NCI-H82 (cell line): ENCODE data around the gene MOBP.

Experiments
- DNase-seq: peaks from one replicate; lab custom pipeline; 2025; lab: John Stamatoyannopoulos, UW

Gene MOBP, protein sequence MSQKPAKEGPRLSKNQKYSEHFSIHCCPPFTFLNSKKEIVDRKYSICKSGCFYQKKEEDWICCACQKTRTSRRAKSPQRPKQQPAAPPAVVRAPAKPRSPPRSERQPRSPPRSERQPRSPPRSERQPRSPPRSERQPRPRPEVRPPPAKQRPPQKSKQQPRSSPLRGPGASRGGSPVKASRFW

DNA sequence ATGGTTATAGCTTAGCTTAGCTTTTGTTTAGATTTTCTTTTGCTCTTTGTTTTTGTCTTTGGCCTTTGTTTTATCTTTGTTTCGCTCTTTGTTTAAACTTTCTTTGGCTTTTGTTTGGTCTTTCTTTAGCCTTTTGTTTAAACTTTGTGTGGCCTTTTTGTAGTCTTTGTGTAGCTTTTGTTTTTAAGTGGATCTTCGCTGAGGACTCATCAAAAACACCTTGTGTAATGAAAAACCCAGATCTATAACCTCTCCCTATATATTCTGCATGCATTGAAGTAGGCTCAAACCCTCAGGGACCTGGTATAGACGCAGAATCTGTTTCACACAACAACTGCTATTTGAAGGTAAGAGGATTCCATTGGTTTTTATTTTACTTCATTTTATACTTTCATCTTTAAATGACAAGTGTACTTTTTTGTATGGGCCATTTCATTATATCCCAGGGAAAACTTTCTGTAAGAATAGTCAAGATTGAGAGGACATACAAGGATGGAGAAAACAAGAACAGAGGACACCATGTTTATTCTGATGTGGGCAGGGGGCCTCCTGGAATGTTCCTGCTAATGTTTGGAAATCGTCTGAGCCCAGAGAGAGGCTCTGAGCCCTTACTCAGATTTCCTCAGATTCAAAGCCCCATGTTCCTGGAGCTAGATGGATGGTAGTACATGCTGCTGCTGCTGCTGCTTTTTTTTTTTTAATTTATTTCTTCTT, at the start of gene MOBP:
Gene MOBP, plus strand, starts transcription at position 287 of the 714 bp plus-strand sequence. CDS start 34,390 bp downstream, outside the sequence.
- DNase-seq, result no peak

DNA sequence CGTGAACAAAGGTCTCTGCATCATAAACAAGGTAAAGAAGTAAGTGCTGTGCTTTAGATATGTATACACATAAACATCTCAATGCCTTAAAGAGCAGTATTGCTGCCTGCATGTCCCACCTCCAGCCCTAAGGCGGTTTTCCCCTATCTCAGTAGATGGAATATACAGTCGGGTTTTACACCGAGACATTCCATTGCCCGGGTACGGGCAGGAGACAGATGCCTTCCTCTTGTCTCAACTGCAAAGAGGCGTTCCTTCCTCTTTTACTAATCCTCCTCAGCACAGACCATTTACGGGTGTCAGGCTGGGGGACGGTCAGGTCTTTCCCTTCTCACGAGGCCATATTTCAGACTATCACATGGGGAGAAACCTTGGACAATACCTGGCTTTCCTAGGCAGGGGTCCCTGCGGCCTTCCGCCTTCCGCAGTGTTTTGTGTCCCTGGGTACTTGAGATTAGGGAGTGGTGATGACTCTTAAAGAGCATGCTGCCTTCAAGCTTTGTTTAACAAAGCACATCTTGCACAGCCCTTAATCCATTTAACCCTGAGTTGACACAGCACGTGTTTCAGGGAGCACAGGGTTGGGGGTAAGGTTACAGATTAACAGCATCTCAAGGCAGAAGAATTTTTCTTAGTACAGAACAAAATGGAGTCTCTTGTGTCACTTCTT, 48.8 kb upstream of the MOBP start:
- DNase-seq, result peak; percentile 74

DNA sequence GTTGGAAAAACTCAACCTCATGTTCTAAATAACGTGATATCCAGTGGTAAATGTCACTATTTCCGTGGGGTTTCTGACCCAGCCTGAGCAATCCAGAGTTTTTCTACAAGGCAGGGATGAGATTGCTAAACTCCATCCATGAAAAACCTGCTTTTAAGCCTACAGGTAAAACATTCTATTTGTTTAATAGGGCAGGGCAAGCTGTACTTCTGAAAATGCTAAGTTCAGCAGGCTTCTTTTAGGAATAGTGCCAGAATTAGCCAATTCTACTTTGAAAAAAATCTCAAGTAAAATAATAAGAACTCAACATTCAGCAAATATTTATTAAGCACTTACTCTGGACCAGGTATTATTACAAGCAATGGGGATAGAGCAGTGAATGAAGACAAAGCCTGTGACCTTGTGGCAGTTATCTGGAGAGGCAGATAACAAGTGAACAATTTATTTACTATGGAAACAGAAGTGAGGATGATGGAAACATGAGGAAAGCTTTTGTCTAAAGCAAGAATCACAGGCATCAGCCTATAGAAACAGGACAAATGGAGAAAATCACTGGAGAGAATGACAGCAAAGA, 47.7 kb upstream of the MOBP start:
- no peak for DNase-seq

DNA sequence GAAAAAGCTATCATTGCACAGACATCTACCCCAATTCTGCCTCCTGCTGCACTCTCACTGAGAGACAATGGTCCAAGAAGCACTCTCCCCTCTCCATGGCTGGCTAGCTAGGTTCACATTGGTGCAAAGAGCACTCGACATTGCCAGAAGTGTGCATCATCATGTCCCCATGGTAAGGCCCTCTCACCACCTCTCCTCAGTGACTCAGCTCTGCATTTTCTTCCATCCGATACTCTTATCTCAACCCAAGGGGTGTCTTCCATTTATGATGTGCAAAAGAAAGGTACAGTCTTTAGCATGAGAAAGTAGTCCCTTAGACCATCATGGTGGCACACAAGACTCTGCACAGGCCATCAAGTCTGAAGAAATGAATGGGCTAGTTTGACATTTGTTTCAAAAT, 46.9 kb upstream of the MOBP start:
- no peak for DNase-seq

DNA sequence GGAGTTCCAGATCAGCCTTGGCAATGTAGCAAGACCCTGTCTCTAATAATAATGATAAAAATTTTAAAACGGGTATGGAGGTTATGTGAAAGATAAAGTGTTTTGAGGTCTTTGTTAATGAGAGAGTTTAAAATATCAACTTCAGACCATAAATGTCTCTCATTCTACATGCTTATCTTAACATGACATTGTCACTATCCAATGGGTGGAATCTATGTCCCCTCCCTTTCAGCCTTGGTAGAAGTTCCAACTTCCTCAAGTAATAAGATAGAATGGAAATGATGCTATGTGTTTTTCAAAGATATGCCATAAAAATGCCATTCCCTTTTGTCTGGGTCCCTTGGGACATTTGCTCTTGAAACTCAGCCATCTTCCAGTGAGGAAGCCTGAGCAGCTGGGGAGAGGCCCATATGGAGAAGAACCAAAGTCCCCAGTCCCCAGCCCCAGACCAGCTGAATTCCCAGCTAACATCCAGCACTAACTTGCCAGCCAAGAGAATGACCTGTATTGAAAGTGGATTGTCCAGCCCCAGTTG, 44.0 kb upstream of the MOBP start:
- no peak for DNase-seq

DNA sequence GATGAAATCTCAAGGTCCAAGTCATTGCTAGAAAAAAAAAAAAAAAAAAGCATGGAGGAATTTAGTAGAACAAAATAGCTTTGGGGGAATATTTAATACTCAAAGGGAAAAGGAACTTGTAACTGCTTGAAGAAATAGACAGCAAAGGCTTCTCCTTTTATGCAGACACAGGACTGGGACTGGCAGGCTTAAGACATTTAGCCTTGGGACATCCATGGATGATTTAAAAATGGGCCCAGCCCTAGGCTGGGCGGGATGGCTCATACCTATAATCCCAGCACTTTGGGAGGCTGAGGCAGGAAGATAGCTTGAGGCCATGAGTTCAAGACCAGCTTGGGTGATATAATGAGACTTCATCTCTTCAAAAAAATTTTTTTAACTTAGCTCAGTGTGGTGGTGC, 41.2 kb upstream of the MOBP start:
- DNase-seq, result no peak

DNA sequence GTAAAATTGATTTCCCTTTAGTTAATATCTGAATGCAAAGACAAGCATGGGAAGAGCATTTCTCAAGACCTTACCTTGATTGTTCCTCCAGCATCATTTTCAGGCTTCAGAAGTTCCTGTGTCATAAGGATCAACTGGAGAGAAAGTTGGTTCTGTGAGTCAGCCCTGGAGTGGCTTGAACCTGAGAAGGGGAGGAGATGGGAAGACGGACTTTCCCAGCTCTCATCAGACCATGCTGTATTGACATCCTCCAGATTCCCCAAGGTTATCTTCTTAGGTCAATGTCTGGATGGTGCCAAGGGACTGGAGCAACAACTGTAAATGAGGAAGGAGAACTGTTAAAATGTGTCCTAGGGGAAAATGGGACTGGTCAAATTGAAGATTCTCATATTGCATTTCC, 40.0 kb upstream of the MOBP start:
- DNase-seq, result no peak

DNA sequence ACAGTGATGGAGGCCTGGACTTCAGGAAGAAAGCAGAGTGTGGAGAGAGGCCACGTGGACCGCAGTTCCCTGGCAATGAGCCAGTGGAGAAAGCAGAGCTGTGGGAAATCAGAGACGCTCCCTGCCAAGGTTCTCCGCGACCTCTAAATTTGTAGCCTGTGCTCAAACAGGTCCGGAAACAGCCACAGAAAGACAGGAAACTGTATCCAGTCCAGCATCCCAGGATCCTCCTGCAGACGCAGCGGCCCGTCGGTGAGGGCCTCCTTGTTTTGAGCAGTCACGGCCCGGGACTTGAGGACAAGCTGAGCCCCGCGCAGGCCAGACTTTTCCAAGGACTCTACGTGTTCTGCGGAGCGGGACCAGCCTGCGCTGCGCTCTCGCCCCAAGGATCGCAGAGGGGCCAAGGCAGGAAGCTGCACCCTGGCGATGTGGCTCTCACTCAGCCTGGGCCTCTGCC, 38.7 kb upstream of the MOBP start:
- DNase-seq, result no peak

DNA sequence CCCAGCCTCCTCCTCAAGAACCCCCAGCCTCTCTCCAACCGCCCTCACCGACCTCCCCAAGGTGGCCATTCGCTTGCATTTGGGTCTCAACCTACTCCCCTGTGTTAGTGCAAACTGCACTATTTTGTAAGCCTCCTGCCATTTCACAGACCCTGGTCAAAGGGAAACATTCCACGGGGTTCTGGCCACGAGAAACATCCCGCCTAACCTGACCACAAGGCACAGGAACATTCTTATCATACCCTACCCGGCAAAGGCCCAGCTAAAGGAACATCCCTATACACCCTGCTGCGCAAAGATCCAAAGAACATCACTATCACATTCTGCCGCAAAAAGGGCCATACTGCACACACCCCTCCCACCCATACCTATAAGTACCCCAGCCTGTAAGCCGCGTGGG, 38.0 kb upstream of the MOBP start:
- no peak for DNase-seq

DNA sequence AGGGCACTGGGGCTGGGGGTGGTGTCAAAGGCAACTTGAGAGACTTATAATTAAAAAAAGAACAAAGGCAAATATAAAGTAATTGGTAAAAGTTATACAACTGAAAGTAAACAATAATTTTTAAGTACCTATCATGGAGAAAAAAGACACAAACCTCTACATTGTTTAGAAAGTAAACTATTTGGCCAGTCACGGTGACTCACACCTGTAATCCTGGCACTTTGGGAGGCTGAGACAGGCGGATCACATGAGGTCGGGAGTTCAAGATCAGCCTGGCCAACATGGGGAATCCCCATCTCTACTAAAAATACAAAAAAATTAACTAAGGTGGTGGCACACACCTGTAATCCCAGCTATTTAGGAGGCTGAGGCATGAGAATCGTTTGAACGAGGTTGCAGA, 35.1 kb upstream of the MOBP start:
- DNase-seq, result no peak

DNA sequence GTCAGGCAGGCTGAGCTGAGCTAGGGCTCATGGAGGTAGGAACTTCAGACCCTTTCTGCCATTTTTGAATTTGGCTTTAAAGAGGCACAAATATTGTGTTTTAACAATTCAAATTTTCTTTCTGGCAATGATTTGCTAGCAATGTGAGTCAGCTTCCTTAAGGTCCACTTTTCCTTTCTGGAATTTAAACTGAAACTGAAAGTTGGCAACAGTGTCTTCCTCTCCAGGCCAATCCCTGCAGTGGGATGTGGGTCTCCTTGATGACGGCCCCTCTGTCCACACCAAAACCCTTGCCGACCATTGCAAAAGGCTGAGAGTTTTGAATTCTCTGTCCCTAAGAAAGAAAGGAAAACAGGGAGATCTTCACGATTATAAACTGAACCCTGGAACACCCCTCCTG, 33.8 kb upstream of the MOBP start:
- DNase-seq, result no peak

DNA sequence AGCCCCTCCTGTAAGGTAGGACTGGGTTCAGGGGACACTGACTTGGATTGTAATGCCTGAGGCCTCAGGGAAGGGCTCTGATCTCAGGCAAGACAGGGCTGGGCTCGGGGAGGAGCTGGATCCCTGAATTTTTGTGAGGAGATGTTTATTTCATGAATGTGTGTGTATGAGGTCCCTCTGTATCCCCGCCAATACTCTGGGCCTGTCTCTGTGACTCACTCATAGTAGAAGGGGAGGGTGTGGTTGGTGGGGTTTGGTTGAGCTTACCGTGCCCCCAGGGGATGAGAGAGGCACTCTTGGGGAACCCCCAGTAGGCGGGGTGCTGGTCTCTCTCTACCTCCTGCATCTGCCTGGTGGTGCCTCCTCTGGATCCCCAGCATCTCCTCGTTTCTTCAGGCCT, 32.9 kb upstream of the MOBP start:
- DNase-seq, result no peak

DNA sequence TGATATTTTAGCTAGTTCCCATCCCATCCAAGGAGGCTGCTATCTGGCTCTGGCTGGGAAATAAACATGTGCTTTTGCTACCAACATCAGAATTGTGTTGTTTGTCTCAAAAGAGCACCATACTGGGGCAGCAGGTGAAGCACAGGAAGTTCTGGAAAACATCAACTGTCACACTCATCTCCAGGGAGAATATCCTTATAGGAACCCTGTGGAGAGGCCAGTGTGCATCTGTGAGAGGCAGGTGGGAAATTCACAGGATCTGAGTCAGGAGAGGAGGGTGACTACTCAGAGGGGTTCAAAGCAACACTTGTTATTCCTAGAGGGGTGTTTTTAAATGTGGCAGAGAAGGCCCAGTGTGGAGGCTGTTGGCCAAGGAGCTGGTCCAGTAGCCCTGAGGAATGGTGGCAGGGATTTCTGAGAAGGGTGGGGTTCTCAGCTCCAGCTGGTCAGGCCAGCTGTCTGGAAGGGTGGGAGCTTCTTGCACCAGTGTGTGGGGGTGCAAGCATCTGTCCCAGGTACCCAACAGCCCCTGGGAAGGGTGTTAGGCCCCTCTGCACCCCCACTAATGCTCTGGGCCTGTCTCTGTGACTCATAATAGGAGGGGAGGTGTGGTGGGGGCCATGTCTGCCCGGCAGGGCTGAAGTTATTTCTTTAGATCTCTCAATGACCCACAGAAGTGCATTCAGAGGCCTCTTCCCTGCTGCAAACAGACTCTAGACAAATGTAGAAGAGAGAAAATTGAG, 32.3 kb upstream of the MOBP start:
- DNase-seq, result no peak

DNA sequence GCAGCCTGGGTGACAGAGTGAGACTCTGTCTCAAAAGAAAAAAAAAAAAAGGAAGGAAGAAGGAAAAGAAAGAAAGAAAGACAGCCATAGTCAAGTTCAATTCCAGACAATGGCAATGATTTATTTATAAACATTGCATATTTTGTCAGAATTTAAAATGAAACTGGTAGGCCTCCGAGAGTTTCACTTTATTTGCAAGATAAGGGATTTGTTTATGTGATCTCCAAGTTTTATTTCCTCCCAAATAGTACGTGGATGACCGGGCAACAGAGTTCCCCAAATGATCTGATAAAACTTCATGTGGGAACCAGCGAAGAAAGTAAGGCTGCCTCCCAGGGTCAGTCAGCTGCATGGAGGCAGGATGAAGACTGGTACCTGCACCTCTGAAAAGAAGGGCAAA, 28.6 kb upstream of the MOBP start:
- no peak for DNase-seq

DNA sequence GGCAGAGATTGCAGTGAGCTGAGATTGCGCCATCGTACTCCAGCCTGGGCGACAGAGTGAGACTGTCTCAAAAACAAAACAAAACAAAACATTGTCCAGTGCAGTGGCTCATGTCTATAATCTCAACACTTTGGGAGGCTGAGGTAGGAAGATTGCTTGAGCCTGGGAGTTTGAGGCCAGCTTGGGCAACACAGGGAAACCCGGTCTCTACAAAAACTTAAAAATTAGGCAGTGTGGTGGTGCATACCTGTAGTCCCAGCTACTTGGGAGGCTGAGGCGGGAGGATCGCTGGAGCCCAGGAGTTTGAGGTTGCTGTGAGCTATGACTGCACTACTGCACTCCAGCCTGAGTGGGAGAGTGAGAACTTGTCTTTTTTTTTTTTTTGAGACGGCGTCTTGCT, 27.2 kb upstream of the MOBP start:
- DNase-seq, result no peak

DNA sequence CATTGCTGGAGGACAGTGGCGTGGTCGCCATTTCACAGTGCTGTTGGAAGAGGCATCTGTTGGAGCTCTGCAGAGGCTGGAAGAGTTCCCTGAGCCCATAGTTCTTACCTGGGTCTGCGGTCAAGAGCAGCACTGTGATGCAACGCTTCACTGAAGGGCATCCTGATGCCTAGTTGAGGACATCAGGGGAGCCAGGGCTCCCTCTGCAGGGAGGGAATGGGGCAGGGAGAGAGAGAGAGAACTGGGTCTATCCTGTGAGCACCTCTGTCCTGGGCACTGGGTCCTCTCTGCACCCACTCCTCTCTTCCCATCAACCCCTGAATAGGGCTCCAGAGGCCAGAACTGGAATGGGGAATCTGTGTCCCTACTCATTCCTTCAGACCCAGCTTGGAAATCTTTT, 23.9 kb upstream of the MOBP start:
- peak; percentile 42 for DNase-seq

DNA sequence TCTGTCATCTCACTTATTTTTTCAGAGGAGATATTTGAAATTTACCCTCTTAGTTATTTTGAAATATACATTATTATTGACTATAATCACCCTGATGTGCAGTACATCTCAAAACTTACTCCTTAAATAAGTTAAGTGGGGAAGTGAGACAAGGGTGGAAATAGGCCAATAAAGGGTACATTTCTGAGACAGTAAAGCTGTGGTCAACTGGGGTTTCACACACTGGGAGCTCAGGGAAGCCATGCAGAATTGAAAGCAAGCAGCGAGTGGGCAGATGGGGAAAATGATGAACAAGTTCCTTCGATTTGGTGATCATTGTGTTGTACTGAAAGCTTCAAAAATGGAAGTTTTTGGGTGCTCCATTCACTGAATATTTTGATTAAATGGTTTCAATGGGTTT, 21.6 kb upstream of the MOBP start:
- no peak for DNase-seq

DNA sequence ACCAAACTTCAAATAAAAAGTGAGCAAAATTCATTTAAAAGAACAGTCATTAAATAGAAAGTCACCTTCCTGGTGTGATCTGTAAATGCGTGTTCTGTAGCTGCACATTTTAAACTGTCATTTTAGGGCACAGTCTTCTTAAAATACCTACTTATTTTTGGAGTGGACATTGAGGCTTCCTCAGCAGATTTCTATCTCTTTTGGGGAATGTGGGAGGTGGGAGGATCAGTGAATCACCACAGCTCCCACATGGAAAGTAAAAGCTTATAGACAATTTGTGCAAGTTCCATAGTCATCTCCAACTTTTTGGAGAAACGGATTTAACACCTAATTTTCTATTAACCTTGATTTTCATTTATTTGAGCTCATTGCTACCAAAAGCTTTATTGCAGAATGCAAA, 21.0 kb upstream of the MOBP start:
- no peak for DNase-seq

DNA sequence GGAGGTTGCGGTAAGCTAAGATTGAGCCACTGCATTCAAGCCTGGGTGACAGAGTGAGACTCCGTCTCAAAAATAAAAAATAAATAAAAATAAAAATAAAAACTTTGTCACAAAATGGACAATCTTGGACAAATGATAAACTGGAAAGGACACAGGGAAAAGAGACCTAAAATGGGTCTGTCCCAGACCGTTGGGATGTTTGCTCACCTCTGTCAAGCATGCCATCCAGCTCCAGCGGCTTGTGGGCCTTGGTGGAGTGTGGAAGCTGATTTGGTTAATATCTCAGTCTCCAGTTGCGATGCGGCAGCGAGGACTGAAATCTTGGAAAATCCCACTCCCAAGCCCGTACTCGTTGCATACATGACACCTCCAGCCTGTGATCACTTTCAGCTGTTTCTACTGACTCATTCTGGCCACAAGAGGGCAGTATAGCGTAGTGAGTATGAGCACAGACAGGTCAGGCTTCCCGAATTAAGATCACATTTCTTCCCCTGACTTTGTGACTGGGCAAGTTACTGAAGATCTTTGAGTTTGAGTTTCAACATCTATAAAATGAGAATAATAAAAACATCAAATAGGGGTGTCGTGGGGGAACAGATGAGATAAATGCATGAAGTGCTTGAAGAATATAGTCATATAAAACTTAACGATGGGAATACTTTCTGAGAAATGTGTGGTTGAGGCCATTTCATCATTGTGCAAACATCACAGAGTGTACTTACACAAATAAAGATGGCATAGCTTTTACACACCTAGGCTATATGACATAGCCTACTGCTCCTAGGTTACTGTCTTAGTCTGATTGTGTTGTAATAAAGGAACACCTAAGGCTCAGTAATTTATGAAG, 19.6 kb upstream of the MOBP start:
- peak; percentile 89 for DNase-seq

DNA sequence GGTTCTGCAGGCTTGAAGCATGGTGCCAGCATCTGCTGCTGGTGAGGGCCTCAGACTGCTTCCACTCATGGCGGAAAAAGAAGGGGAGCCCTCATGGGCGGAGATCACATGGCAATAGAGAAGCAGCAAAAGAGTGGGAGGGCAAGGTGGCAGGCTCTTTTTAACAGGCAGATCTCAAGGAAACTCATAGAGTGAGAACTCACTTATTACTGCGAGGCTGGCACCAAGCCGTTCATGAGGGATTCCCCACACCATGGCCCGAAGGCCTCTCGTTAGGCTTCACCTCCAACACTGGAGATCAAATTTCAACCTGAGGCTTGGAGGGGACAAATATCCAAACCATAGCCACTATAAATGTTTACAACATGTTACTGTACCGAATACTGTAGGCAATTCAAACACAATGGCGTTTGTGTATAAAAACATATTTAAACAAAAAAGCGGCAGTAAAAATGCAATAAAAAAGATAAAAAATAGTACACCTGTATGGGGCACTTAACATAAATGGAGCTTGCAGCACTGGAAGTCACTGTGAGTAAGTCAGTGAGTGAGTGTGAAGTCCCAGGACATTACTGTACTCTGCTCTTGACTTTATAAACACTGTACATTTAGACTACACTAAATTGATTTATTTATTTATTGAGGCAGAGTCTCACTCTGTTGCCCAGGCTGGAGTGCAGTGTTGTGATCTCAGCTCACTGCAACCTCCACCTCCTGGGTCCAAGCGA, 18.8 kb upstream of the MOBP start:
- DNase-seq, result no peak

DNA sequence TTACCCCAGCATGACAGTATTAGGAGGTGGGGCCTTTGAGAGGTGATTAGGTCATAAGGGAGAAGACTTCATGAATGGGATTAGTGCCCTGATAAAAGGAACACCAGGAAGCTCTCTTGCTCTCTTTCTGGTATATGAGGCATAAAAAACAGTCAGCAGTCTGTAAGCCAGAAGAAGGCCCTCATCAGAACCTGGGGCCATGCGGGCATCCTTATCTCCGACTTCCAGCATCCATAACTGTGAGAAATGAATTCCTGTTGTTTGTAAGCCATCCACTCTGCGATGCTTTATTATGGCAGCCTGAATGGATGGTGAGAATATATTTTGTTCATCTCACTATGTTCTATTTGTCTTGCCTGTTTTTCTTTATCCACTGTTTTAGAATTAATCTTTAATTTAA, 17.7 kb upstream of the MOBP start:
- DNase-seq, result no peak
